Neural progenitor cell (in vitro differentiated cells): ENCODE data around the gene ARHGAP26. TPM values are rescaled to one million over a fixed set of nuclear protein-coding genes. Genes with fewer than 3 reads are reported as not detected.

Experiments
- DNase-seq: peaks from one replicate; pipeline ENCODE4 v3.0.0-alpha.2; 2016; ENCODE audit warnings: low spot score
- H2AFZ ChIP-seq: fragments of 200-600 bp; sonication (generic); replicated peaks from 2 replicates; pipeline ENCODE4 v1.6.1; 2016; ENCODE audit warnings: antibody characterized with exemption
- H3F3A ChIP-seq: fragments of 200-600 bp; sonication (generic); 2 replicates; pipeline ENCODE4 v1.6.1; 2016; ENCODE audit warnings: antibody characterized with exemption, low read depth
- H3K27ac ChIP-seq: fragments of 200-600 bp; sonication (generic); 2 replicates; pipeline ENCODE4 v1.5.1; 2016; ENCODE audit warnings: mild to moderate bottlenecking
- H3K27me3 ChIP-seq: fragments of 200-600 bp; sonication (generic); 2 replicates; pipeline ENCODE4 v1.6.1; 2016; ENCODE audit warnings: mild to moderate bottlenecking, moderate library complexity
- H3K36me3 ChIP-seq: fragments of 200-600 bp; sonication (generic); 2 replicates; pipeline ENCODE4 v1.5.1; 2016
- H3K4me1 ChIP-seq: fragments of 200-600 bp; sonication (generic); 2 replicates; pipeline ENCODE4 v1.6.1; 2016; ENCODE audit warnings: mixed run types
- H3K4me2 ChIP-seq: fragments of 200-600 bp; sonication (generic); 2 replicates; pipeline ENCODE4 v1.6.1; 2016
- H3K4me3 ChIP-seq: fragments of 200-600 bp; sonication (generic); 2 replicates; pipeline ENCODE4 v1.5.1; 2016
- H3K79me2 ChIP-seq: fragments of 200-600 bp; sonication (generic); 2 replicates; pipeline ENCODE4 v1.6.1; 2016; ENCODE audit warnings: low read depth
- H3K9ac ChIP-seq: fragments of 200-600 bp; sonication (generic); 2 replicates; pipeline ENCODE4 v1.6.1; 2016
- H3K9me3 ChIP-seq: fragments of 200-600 bp; sonication (generic); 2 replicates; pipeline ENCODE4 v1.5.1; 2016; ENCODE audit warnings: low read depth
- H4K20me1 ChIP-seq: fragments of 200-600 bp; sonication (generic); 2 replicates; pipeline ENCODE4 v1.6.1; 2016; ENCODE audit warnings: low read depth
- H3K27ac Mint-ChIP-seq: 3 replicates; pipeline ENCODE4 v1.8.0; 2021; ENCODE audit warnings: mixed read lengths
- H3K27me3 Mint-ChIP-seq: 2 replicates; pipeline ENCODE4 v1.8.0; 2022; ENCODE audit warnings: low read depth, mild to moderate bottlenecking, inconsistent platforms, moderate library complexity, mixed read lengths; ENCODE audit not compliant: insufficient read depth
- H3K36me3 Mint-ChIP-seq: 3 replicates; pipeline ENCODE4 v1.8.0; 2021; ENCODE audit warnings: mixed read lengths
- H3K4me1 Mint-ChIP-seq: 3 replicates; pipeline ENCODE4 v1.8.0; 2021; ENCODE audit warnings: mixed read lengths
- H3K4me3 Mint-ChIP-seq: 3 replicates; pipeline ENCODE4 v1.8.0; 2021; ENCODE audit warnings: mild to moderate bottlenecking, moderate library complexity, mixed read lengths
- H3K9me3 Mint-ChIP-seq: 3 replicates; pipeline ENCODE4 v1.8.0; 2020; ENCODE audit warnings: mixed read lengths
- CTCF ChIP-seq: fragments of 200-600 bp; sonication (generic); IDR thresholded peaks from 2 replicates; pipeline ENCODE4 v1.5.1; 2017; ENCODE audit warnings: antibody characterized with exemption, mild to moderate bottlenecking
- EZH2 ChIP-seq: fragments of 200-600 bp; sonication (generic); IDR thresholded peaks from 2 replicates; pipeline ENCODE4 v1.6.1; 2017; ENCODE audit warnings: antibody characterized with exemption, mild to moderate bottlenecking, moderate library complexity
- EZH2phosphoT487 ChIP-seq: fragments of 200-600 bp; sonication (generic); IDR thresholded peaks from 2 replicates; pipeline ENCODE4 v1.6.1; 2017; ENCODE audit warnings: antibody characterized with exemption
- total RNA-seq: library from RNA; depleted of rRNA; stranded (reverse); fragments of >200 nt; gene quantifications from 2 replicates; pipeline ENCODE4 v1.2.3, GENCODE V29; 2015; ENCODE audit warnings: low replicate concordance

ARHGAP26 gene
- total RNA-seq, 1 donor from 2014 or later = 7.0 TPM

GRCh38 chr5:142757564-142757963 lies 12.6 kb upstream of the ARHGAP26 start:
- Mint-ChIP-seq H3K36me3 (no peaks in the 10 kb centered on the region), H3K27ac (no peak overlapping the region), H3K9me3 (no peaks in the 10 kb centered on the region), H3K4me3 (no peak overlapping the region), H3K4me1 (peaks cover 5% of the 10 kb centered on the region), H3K27me3 (peaks cover 5% of the 10 kb centered on the region)
- TF ChIP-seq CTCF = no peak
- no peak for TF ChIP-seq EZH2phosphoT487
- no peak for TF ChIP-seq EZH2
- Histone ChIP-seq H3K36me3 (no peaks in the 10 kb centered on the region), H3K9ac (no peak overlapping the region), H3F3A (no peaks in the 10 kb centered on the region), H3K27me3 (no peaks in the 10 kb centered on the region), H4K20me1 (no peaks in the 10 kb centered on the region), H3K79me2 (no peaks in the 10 kb centered on the region), H2AFZ (no peak overlapping the region), H3K4me1 (no peaks in the 10 kb centered on the region), H3K4me2 (no peak overlapping the region), H3K27ac (no peak overlapping the region), H3K9me3 (no peaks in the 10 kb centered on the region), H3K4me3 (no peak overlapping the region)
- no peak for DNase-seq

- Mint-ChIP-seq H3K4me3 (no peak overlapping the region), H3K27me3 (peaks cover 5% of the 10 kb centered on the region), H3K4me1 (peaks cover 2% of the 10 kb centered on the region), H3K36me3 (no peaks in the 10 kb centered on the region), H3K9me3 (no peaks in the 10 kb centered on the region), H3K27ac (no peak overlapping the region)
- H3K36me3 ChIP-seq = no peaks in the 10 kb centered on the region
- DNase-seq = no peak
- H3K27ac ChIP-seq = no peak overlapping the region
- no peaks in the 10 kb centered on the region for H3K9me3 ChIP-seq
- no peak overlapping the region for H2AFZ ChIP-seq
- no peak overlapping the region for H3K4me2 ChIP-seq
- TF ChIP-seq EZH2 (no peak), CTCF (no peak), EZH2phosphoT487 (no peak)
- H3K9ac ChIP-seq = no peak overlapping the region
- no peaks in the 10 kb centered on the region for H4K20me1 ChIP-seq
- H3K27me3 ChIP-seq = no peaks in the 10 kb centered on the region
- H3F3A ChIP-seq = no peaks in the 10 kb centered on the region
- H3K4me3 ChIP-seq = no peak overlapping the region
- H3K4me1 ChIP-seq = no peaks in the 10 kb centered on the region
- H3K79me2 ChIP-seq = no peaks in the 10 kb centered on the region
Observed at GRCh38 chr5:142758062-142758795, 11.9 kb upstream of the ARHGAP26 start.

DNA sequence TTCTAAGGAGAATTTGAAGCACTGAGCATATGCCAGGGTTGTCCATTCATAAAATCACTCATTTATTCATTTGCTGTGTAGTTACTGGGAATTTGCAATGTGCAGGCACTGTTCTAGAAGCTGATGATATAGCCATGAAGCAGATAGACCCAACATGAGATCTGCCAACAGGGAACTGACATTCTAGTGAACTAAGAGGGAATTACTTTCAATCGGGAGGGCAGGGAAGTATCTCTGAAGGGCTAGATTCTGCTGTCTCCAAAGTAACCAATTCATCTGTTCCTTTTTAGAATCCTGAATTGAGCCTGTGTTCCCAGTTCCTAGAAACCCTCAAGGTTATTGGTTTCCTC lies 11.4 kb upstream of the ARHGAP26 start:
- Mint-ChIP-seq H3K4me3 (no peak overlapping the region), H3K9me3 (no peaks in the 10 kb centered on the region), H3K27ac (no peak overlapping the region), H3K27me3 (peaks cover 5% of the 10 kb centered on the region), H3K4me1 (no peaks in the 10 kb centered on the region), H3K36me3 (no peaks in the 10 kb centered on the region)
- Histone ChIP-seq H3K27me3 (no peaks in the 10 kb centered on the region), H4K20me1 (no peaks in the 10 kb centered on the region), H3F3A (no peaks in the 10 kb centered on the region), H3K4me3 (no peak overlapping the region), H3K36me3 (no peaks in the 10 kb centered on the region), H3K9ac (no peak overlapping the region), H3K4me2 (no peak overlapping the region), H3K79me2 (no peaks in the 10 kb centered on the region), H2AFZ (no peak overlapping the region), H3K4me1 (no peaks in the 10 kb centered on the region), H3K27ac (no peak overlapping the region), H3K9me3 (no peaks in the 10 kb centered on the region)
- no peak for DNase-seq
- TF ChIP-seq EZH2phosphoT487 = no peak

DNA sequence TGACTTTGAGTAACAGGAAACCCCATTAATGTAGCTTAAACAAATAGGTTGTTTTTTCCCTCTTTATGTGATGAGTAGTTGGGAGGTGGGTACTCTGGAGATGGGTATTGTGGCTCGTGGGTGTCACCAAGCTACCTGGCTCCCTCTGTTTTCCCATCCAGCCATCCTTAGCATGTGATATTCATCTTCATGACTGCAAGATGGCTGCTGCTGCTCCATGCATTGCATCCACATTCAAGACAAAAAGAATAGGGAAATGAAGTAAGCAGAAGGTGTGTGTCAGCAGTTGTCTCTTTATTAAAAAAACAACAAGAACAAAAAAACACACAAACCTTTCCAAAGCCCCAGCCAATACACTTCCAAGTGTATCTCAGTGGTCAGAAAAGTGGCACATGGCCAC lies 6.5 kb upstream of the ARHGAP26 start:
- Mint-ChIP-seq H3K36me3 (no peaks in the 10 kb centered on the region), H3K4me3 (no peak overlapping the region), H3K4me1 (no peaks in the 10 kb centered on the region), H3K27ac (no peak overlapping the region), H3K9me3 (no peaks in the 10 kb centered on the region), H3K27me3 (peaks cover 3% of the 10 kb centered on the region)
- no peaks in the 10 kb centered on the region for H3K9me3 ChIP-seq
- no peak overlapping the region for H2AFZ ChIP-seq
- no peak for DNase-seq
- H3K36me3 ChIP-seq = no peaks in the 10 kb centered on the region
- no peaks in the 10 kb centered on the region for H3F3A ChIP-seq
- TF ChIP-seq EZH2 (no peak), EZH2phosphoT487 (no peak), CTCF (no peak)
- H3K9ac ChIP-seq = no peak overlapping the region
- H3K79me2 ChIP-seq = no peaks in the 10 kb centered on the region
- H3K4me2 ChIP-seq = no peak overlapping the region
- no peaks in the 10 kb centered on the region for H3K4me1 ChIP-seq
- no peak overlapping the region for H3K27ac ChIP-seq
- no peaks in the 10 kb centered on the region for H4K20me1 ChIP-seq
- H3K27me3 ChIP-seq = peaks cover 4% of the 10 kb centered on the region
- H3K4me3 ChIP-seq = no peak overlapping the region
